ENCODE measurements around the gene DCUN1D3.

Gene DCUN1D3

GRCh38 chr16:20897922-20898321 lies 2.2 kb downstream of the DCUN1D3 start:
- H3K36me3 ChIP-seq = peaks cover 12% of the 10 kb centered on the region
- no peak overlapping the region for H3K4me3 ChIP-seq (ENCODE audit: low read depth in 1 of 2, low read length in 1 of 2)
- no peaks in the 10 kb centered on the region for H3K27me3 ChIP-seq
- no peak for TF ChIP-seq CTCF (IDR thresholded peaks at IDR 0.05)
- H3K9me3 ChIP-seq = no peaks in the 10 kb centered on the region
- no peak overlapping the region for H3K27ac ChIP-seq
- H3K4me1 ChIP-seq (ENCODE audit: control insufficient read depth in 1 of 2, insufficient read depth in 1 of 2, low read depth in 1 of 2, low read length in 1 of 2) = peaks cover 25 to 30% of the 10 kb centered on the region in 2 experiments

- no peaks in the 10 kb centered on the region for H3K9me3 ChIP-seq
- no peak overlapping the region for H3K4me3 ChIP-seq (ENCODE audit: low read depth in 1 of 2, low read length in 1 of 2)
- no peak for TF ChIP-seq CTCF (IDR thresholded peaks at IDR 0.05)
- H3K27me3 ChIP-seq = no peaks in the 10 kb centered on the region
- H3K27ac ChIP-seq = no peak overlapping the region
- H3K4me1 ChIP-seq (ENCODE audit: control insufficient read depth in 1 of 2, insufficient read depth in 1 of 2, low read depth in 1 of 2, low read length in 1 of 2) = peaks cover 19 to 25% of the 10 kb centered on the region in 2 experiments
- H3K36me3 ChIP-seq = peaks cover 12% of the 10 kb centered on the region
Observed at GRCh38 chr16:20897253-20897897, 2.8 kb downstream of the DCUN1D3 start.

- H3K27me3 ChIP-seq = no peaks in the 10 kb centered on the region
- no peak overlapping the region for H3K27ac ChIP-seq
- no peak for TF ChIP-seq CTCF (IDR thresholded peaks at IDR 0.05)
- H3K9me3 ChIP-seq = no peaks in the 10 kb centered on the region
- H3K36me3 ChIP-seq = peaks cover 17% of the 10 kb centered on the region
- H3K4me3 ChIP-seq (ENCODE audit: low read depth in 1 of 2, low read length in 1 of 2) = no peak overlapping the region
- H3K4me1 ChIP-seq (ENCODE audit: control insufficient read depth in 1 of 2, insufficient read depth in 1 of 2, low read depth in 1 of 2, low read length in 1 of 2) = peaks cover 3 to 4% of the 10 kb centered on the region in 2 experiments
Observed at GRCh38 chr16:20894388-20894787, 5.8 kb downstream of the DCUN1D3 start.

- Histone ChIP-seq H3K36me3 (peaks cover 13% of the 10 kb centered on the region), H3K27ac (no peak overlapping the region), H3K27me3 (no peaks in the 10 kb centered on the region), H3K9me3 (no peaks in the 10 kb centered on the region), H3K4me3 (ENCODE audit: low read depth in 1 of 2, low read length in 1 of 2) (no peak overlapping the region), H3K4me1 (ENCODE audit: control insufficient read depth in 1 of 2, insufficient read depth in 1 of 2, low read depth in 1 of 2, low read length in 1 of 2) (peaks cover 0 to 8% of the 10 kb centered on the region in 2 experiments)
- no peak for TF ChIP-seq CTCF (IDR thresholded peaks at IDR 0.05)
Observed at GRCh38 chr16:20889625-20890275, 10.4 kb downstream of the DCUN1D3 start.

- Histone ChIP-seq H3K36me3 (peaks cover 5% of the 10 kb centered on the region), H3K27ac (peak overlapping the region; percentile 6), H3K27me3 (no peaks in the 10 kb centered on the region), H3K4me3 (ENCODE audit: low read depth in 1 of 2, low read length in 1 of 2) (no peak overlapping the region), H3K4me1 (ENCODE audit: control insufficient read depth in 1 of 2, insufficient read depth in 1 of 2, low read depth in 1 of 2, low read length in 1 of 2) (peaks cover 13 to 19% of the 10 kb centered on the region in 2 experiments), H3K9me3 (no peaks in the 10 kb centered on the region)
- TF ChIP-seq CTCF (IDR thresholded peaks at IDR 0.05) = no peak
Observed at GRCh38 chr16:20887207-20887606, 13.0 kb downstream of the DCUN1D3 start.

All from neutrophil (primary cell).